ENCODE results near the gene CHD5.

GRCh38 chr1:6088956-6089355 lies 91.2 kb downstream of the CHD5 start:
- TF ChIP-seq EZH2 (IDR thresholded peaks at IDR 0.05) (no peak), POLR2AphosphoS5 (IDR thresholded peaks at IDR 0.05; ENCODE audit: borderline replicate concordance, low read depth, low read length) (no peak), FOXP2 (optimal IDR thresholded peaks at IDR 0.05; ENCODE audit: control extremely low read depth, extremely low read length, insufficient read depth) (no peak)
